Activated B cell treated with CpG ODN at 0.5 μM for 24 hours (primary cell): ENCODE results near the gene KMT2A. TPM values are rescaled to one million over a fixed set of nuclear protein-coding genes. Genes with fewer than 3 reads are reported as not detected.

ENCODE experiments used
- ATAC-seq: fragments of 200-7000 bp; cut with Tn5 transposase; one replicate; pipeline ENCODE4 v1.10.0; 2021; ENCODE audit warnings: low read depth, mild to moderate bottlenecking, moderate library complexity
- CTCF ChIA-PET: fragments of 350-600 bp; sonication (Branson Sonifier 250); formaldehyde crosslinking; loops from one replicate; lab custom pipeline; 2021; ENCODE audit warnings: antibody characterized with exemption; lab: Charles Lee
- POLR2A ChIA-PET: fragments of 350-600 bp; sonication (Branson Sonifier 250); formaldehyde crosslinking; loops from one replicate; lab custom pipeline; 2021; ENCODE audit warnings: antibody characterized with exemption; lab: Charles Lee
- DNase-seq: peaks from one replicate; pipeline ENCODE4 v3.0.0; 2022
- H3K27ac Mint-ChIP-seq: one replicate; pipeline ENCODE4 v1.8.0; 2020; ENCODE audit warnings: mixed read lengths
- H3K27me3 Mint-ChIP-seq: one replicate; pipeline ENCODE4 v1.8.0; 2021; ENCODE audit warnings: mixed read lengths
- H3K36me3 Mint-ChIP-seq: one replicate; pipeline ENCODE4 v1.8.0; 2021; ENCODE audit warnings: low read depth, mixed read lengths
- H3K4me1 Mint-ChIP-seq: one replicate; pipeline ENCODE4 v1.8.0; 2021; ENCODE audit warnings: mixed read lengths
- H3K4me3 Mint-ChIP-seq: one replicate; pipeline ENCODE4 v1.8.0; 2020; ENCODE audit warnings: mild to moderate bottlenecking, mixed read lengths
- H3K9me3 Mint-ChIP-seq: one replicate; pipeline ENCODE4 v1.8.0; 2020; ENCODE audit warnings: mixed read lengths
- CTCF ChIP-seq: fragments of 200-600 bp; IDR thresholded peaks from one replicate; pipeline ENCODE4 v1.8.0; 2022; ENCODE audit warnings: antibody characterized with exemption, mild to moderate bottlenecking
- intact Hi-C: fragments of 100-400 bp; cut with micrococcal nuclease; formaldehyde crosslinking; loops from one replicate; pipeline ENCODE4 v1.15.1; 2024
- total RNA-seq: library from RNA; stranded (reverse); gene quantifications from 2 replicates; pipeline ENCODE4 v1.2.3, GENCODE V29; 2022

Gene KMT2A
- total RNA-seq, 1 donor from 2014 or later = 117 TPM

- ATAC-seq = no peak
- no peak overlapping the region for H3K4me3 Mint-ChIP-seq
- CTCF ChIA-PET = no interaction called here
Measured at GRCh38 chr11:118410055-118410745, 26.1 kb upstream of the KMT2A start.

GRCh38 chr11:118411530-118411929 is 24.8 kb upstream of the KMT2A start:
- POLR2A ChIA-PET = interaction anchor here (1.8 kb wide), 1 partner anchor 24 kb away, joined by 8 read pairs; the partner anchor contains the start of gene KMT2A
- CTCF ChIA-PET = no interaction called here
- Mint-ChIP-seq H3K9me3 (no peaks in the 10 kb centered on the region), H3K36me3 (peaks cover 42% of the 10 kb centered on the region), H3K4me1 (peaks cover 17% of the 10 kb centered on the region), H3K4me3 (no peak overlapping the region), H3K27ac (no peak overlapping the region), H3K27me3 (no peaks in the 10 kb centered on the region)
- DNase-seq (no peak), ATAC-seq (no peak)
- no peak for TF ChIP-seq CTCF
- intact Hi-C loops = no loop called here

More at GRCh38 chr11:118410055-118410745, 26.1 kb upstream of the KMT2A start:
- no peaks in the 10 kb centered on the region for H3K9me3 Mint-ChIP-seq
- intact Hi-C loops = no loop called here
- H3K4me1 Mint-ChIP-seq = peaks cover 24% of the 10 kb centered on the region
- TF ChIP-seq CTCF = no peak
- H3K36me3 Mint-ChIP-seq = peaks cover 53% of the 10 kb centered on the region
- H3K27ac Mint-ChIP-seq = no peak overlapping the region
- no peaks in the 10 kb centered on the region for H3K27me3 Mint-ChIP-seq
- no peak for DNase-seq
- POLR2A ChIA-PET = interaction anchor here (1.0 kb wide), 1 partner anchor 25 kb away, joined by 3 read pairs; no protein-coding TSS in a partner anchor

GRCh38 chr11:118412921-118413320 is 23.4 kb upstream of the KMT2A start:
- ATAC-seq (no peak), DNase-seq (no peak)
- TF ChIP-seq CTCF = no peak
- intact Hi-C loops = no loop called here
- Mint-ChIP-seq H3K36me3 (peaks cover 33% of the 10 kb centered on the region), H3K4me3 (no peak overlapping the region), H3K27me3 (no peaks in the 10 kb centered on the region), H3K27ac (no peak overlapping the region), H3K4me1 (peaks cover 17% of the 10 kb centered on the region), H3K9me3 (no peaks in the 10 kb centered on the region)
- ChIA-PET CTCF (interaction anchor here (0.5 kb wide), 1 partner anchor 76 kb away, joined by 3 read pairs; no protein-coding TSS in a partner anchor), POLR2A (interaction anchor here (1.8 kb wide), 1 partner anchor 23 kb away, joined by 8 read pairs; the partner anchor contains the start of gene KMT2A)

GRCh38 chr11:118415062-118415738 is 21.1 kb upstream of the KMT2A start:
- ATAC-seq = no peak

More at GRCh38 chr11:118415062-118415738, 21.1 kb upstream of the KMT2A start:
- Mint-ChIP-seq H3K27ac (no peak overlapping the region), H3K4me1 (peaks cover 7% of the 10 kb centered on the region), H3K9me3 (no peaks in the 10 kb centered on the region), H3K36me3 (peaks cover 11% of the 10 kb centered on the region), H3K4me3 (no peak overlapping the region), H3K27me3 (no peaks in the 10 kb centered on the region)
- no peak for TF ChIP-seq CTCF
- no peak for DNase-seq
- ChIA-PET POLR2A (interaction anchor here (0.6 kb wide), 1 partner anchor 19 kb away, joined by 4 read pairs; no protein-coding TSS in a partner anchor), CTCF (no interaction called here)
- intact Hi-C loops = no loop called here
